Mesenchymal stem cell (in vitro differentiated cells and primary cell): ENCODE results near the gene CROCC2.

ENCODE experiments used
- DNase-seq: peaks from one replicate; pipeline ENCODE4 v3.0.0-alpha.2; 2013
- H2AFZ ChIP-seq: one replicate; pipeline ENCODE4 v1.6.1; 2013; ENCODE audit warnings: low read depth, mild to moderate bottlenecking, control low read depth, inconsistent platforms, low read length, moderate library complexity
- H2AK5ac ChIP-seq: 2 replicates; pipeline ENCODE4 v1.6.1; 2013; ENCODE audit warnings: low read length, moderate library complexity, mild to moderate bottlenecking, inconsistent platforms; ENCODE audit not compliant: severe bottlenecking
- H2BK120ac ChIP-seq: one replicate; pipeline ENCODE4 v1.6.1; 2013; ENCODE audit warnings: low read depth, mild to moderate bottlenecking, inconsistent platforms, low read length, moderate library complexity
- H2BK12ac ChIP-seq, 2 experiments: one replicate each; pipeline ENCODE4 v1.6.1; 2013; ENCODE audit warnings: inconsistent platforms in 2 of 2, low read length in 2 of 2, mild to moderate bottlenecking in 2 of 2, moderate library complexity in 2 of 2, control low read depth in 1 of 2
- H2BK15ac ChIP-seq: one replicate; pipeline ENCODE4 v1.6.1; 2013; ENCODE audit warnings: mild to moderate bottlenecking, low read depth, inconsistent platforms; ENCODE audit not compliant: poor library complexity, severe bottlenecking
- H2BK5ac ChIP-seq: 2 replicates; pipeline ENCODE4 v1.6.1; 2013; ENCODE audit warnings: low read depth, mild to moderate bottlenecking, low read length, control low read depth, inconsistent platforms; ENCODE audit not compliant: poor library complexity, severe bottlenecking
- H3K14ac ChIP-seq, 2 experiments: one replicate each; pipeline ENCODE4 v1.6.1; 2013; ENCODE audit warnings: inconsistent platforms in 2 of 2, low read length in 2 of 2, control low read depth in 1 of 2, mild to moderate bottlenecking in 1 of 2, moderate library complexity in 1 of 2
- H3K18ac ChIP-seq, 2 experiments: one replicate each; pipeline ENCODE4 v1.6.1; 2013; ENCODE audit warnings: inconsistent platforms in 2 of 2, low read length in 2 of 2, control low read depth in 1 of 2, low read depth in 1 of 2, mild to moderate bottlenecking in 1 of 2
- H3K23ac ChIP-seq, 2 experiments: one replicate each; pipeline ENCODE4 v1.6.1; 2013; ENCODE audit warnings: inconsistent platforms in 2 of 2, low read length in 2 of 2, mild to moderate bottlenecking in 2 of 2, moderate library complexity in 2 of 2, control low read depth in 1 of 2
- H3K27ac ChIP-seq: 2 replicates; pipeline ENCODE4 v1.5.1; 2013; ENCODE audit warnings: mild to moderate bottlenecking, moderate library complexity, low read length, control low read depth, inconsistent platforms; ENCODE audit not compliant: poor library complexity, severe bottlenecking
- H3K27me3 ChIP-seq, 2 experiments: 2 replicates each; pipeline versions ENCODE4 v1.6.1 to v1.7.0; 2013; ENCODE audit warnings: low read length in 2 of 2, mild to moderate bottlenecking in 2 of 2, moderate library complexity in 2 of 2, control low read depth in 1 of 2, inconsistent platforms in 1 of 2; ENCODE audit not compliant: control insufficient read depth in 1 of 2, insufficient read depth in 1 of 2
- H3K36me3 ChIP-seq, 2 experiments: 2 replicates each; pipeline versions ENCODE4 v1.6.1 to v1.7.0; 2013; ENCODE audit warnings: low read length in 2 of 2, control low read depth in 1 of 2, inconsistent platforms in 1 of 2, low read depth in 1 of 2, mild to moderate bottlenecking in 1 of 2; ENCODE audit not compliant: insufficient read depth in 2 of 2, control insufficient read depth in 1 of 2
- H3K4ac ChIP-seq, 2 experiments: one replicate each; pipeline ENCODE4 v1.6.1; 2013; ENCODE audit warnings: inconsistent platforms in 2 of 2, low read length in 2 of 2, mild to moderate bottlenecking in 2 of 2, moderate library complexity in 2 of 2, control low read depth in 1 of 2, low read depth in 1 of 2
- H3K4me1 ChIP-seq: 2 replicates; pipeline ENCODE4 v1.6.1; 2013; ENCODE audit warnings: low read depth, low read length, control low read depth; ENCODE audit not compliant: control insufficient read depth, insufficient read depth
- H3K4me2 ChIP-seq: 2 replicates; pipeline ENCODE4 v1.6.1; 2013; ENCODE audit warnings: low read length, mild to moderate bottlenecking, inconsistent platforms; ENCODE audit not compliant: poor library complexity, severe bottlenecking
- H3K4me3 ChIP-seq, 2 experiments: 2 replicates each; pipeline versions ENCODE4 v1.5.1 to v1.7.0; 2013; ENCODE audit warnings: low read length in 2 of 2, mild to moderate bottlenecking in 2 of 2, control low read depth in 1 of 2, low read depth in 1 of 2; ENCODE audit not compliant: insufficient read depth in 1 of 2
- H3K79me1 ChIP-seq: replicated peaks from 2 replicates; pipeline ENCODE4 v1.6.1; 2013; ENCODE audit warnings: mild to moderate bottlenecking, control low read depth, low read length, inconsistent platforms; ENCODE audit not compliant: poor library complexity, severe bottlenecking
- H3K9ac ChIP-seq: 2 replicates; pipeline ENCODE4 v1.7.0; 2013; ENCODE audit warnings: mild to moderate bottlenecking, low read length, moderate library complexity
- H3K9me3 ChIP-seq: 2 replicates; pipeline ENCODE4 v1.7.0; 2013; ENCODE audit warnings: mild to moderate bottlenecking, low read length; ENCODE audit not compliant: control insufficient read depth
- H4K8ac ChIP-seq: one replicate; pipeline ENCODE4 v1.6.1; 2013; ENCODE audit warnings: inconsistent platforms, mild to moderate bottlenecking, low read length, moderate library complexity
- H4K91ac ChIP-seq: one replicate; pipeline ENCODE4 v1.6.1; 2013; ENCODE audit warnings: mild to moderate bottlenecking, low read length, inconsistent platforms
- WGBS: methylation state at CpG from one replicate; pipeline ENCODE4 v1.1.7; 2013; ENCODE audit warnings: mixed read lengths; 5-methylcytosine and 5-hydroxymethylcytosine counted together

CROCC2 gene

DNA sequence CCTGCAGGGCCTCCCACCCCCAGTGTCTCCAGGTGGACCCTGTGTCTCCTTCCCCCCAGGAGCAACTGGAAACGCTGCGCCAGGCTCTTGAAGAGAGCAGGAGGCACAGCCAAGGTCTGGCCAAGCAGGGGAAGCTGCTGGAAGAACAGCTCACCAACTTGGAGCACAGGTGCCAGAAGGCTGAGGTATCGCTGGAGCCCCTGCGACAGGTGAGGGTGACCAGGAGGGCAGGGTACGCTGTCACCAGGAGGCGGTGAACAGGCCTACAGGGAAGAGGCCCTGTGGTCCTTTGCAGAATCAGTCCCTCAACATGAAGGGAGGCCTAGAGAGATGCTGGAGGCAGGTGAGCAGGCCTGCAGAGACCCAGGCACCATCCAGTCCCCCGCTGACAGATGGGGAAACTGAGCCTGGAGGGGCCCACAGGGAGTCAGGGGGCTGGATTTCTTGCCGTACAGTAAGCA is 76.7 kb downstream of the CROCC2 start:
- H3K4me2 ChIP-seq = no peak overlapping the region
- no peaks in the 10 kb centered on the region for H3K36me3 ChIP-seq
- H3K4ac ChIP-seq = no peak overlapping the region
- no peak overlapping the region for H2BK120ac ChIP-seq
- H3K18ac ChIP-seq = no peak overlapping the region
- H2BK12ac ChIP-seq = no peak overlapping the region
- peaks cover 4% of the 10 kb centered on the region for H3K9me3 ChIP-seq
- no peak overlapping the region for H3K14ac ChIP-seq
- no peak overlapping the region for H3K9ac ChIP-seq
- peaks cover 0 to 31% of the 10 kb centered on the region in 2 experiments for H3K27me3 ChIP-seq
- no peak overlapping the region for H2AK5ac ChIP-seq
- H2BK15ac ChIP-seq = no peak overlapping the region
- H4K91ac ChIP-seq = no peak overlapping the region
- no peak overlapping the region for H3K27ac ChIP-seq
- H2AFZ ChIP-seq = no peak overlapping the region
- no peak overlapping the region for H4K8ac ChIP-seq
- peaks cover 10% of the 10 kb centered on the region for H3K4me1 ChIP-seq
- DNase-seq = no peak
- H2BK5ac ChIP-seq = no peak overlapping the region
- WGBS = 82% methylated on average over 8 of the region's 8 CpGs
- no peak overlapping the region for H3K23ac ChIP-seq
- no peak overlapping the region for H3K4me3 ChIP-seq
- no peaks in the 10 kb centered on the region for H3K79me1 ChIP-seq

DNA sequence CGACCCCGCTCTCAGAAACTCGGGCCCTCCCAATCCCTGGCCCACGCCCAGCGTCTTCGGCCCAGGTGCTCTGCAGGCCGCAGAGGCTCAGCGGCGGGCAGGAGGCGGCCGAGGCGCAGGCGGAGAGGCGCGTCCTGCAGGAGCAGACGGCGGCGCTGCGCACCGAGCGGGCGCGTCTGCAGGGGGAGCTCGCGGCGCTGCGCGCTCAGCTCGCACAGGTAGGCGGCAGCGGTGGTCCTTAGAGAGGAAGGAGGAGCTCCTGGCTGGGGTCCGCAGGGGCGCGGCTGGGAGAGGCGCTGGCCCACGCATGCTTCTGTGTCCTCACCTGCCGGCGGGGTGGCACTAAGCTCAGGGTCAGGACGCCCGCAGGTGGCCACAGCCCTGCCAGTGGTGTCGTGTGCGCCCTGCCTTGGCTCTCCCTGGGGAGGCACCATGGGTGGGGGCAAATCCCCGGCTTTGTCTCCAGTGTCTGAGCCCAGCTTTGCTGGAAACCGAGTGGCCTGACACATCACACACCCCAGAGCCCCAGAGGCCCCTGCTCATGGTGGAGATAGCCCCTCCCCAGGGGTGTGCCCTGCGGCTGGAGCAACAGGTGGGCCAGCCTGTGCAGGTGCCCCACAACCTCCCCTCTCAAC is 77.3 kb downstream of the CROCC2 start:
- no peak overlapping the region for H3K14ac ChIP-seq
- H3K4me2 ChIP-seq = no peak overlapping the region
- H2BK12ac ChIP-seq = no peak overlapping the region
- H2BK15ac ChIP-seq = no peak overlapping the region
- peaks cover 0 to 31% of the 10 kb centered on the region in 2 experiments for H3K27me3 ChIP-seq
- H4K91ac ChIP-seq = peak overlapping the region; percentile 15
- no peaks in the 10 kb centered on the region for H3K79me1 ChIP-seq
- no peak overlapping the region for H2AK5ac ChIP-seq
- peaks cover 10% of the 10 kb centered on the region for H3K9me3 ChIP-seq
- H2AFZ ChIP-seq = no peak overlapping the region
- H3K4me1 ChIP-seq = peaks cover 10% of the 10 kb centered on the region
- H3K18ac ChIP-seq = no peak overlapping the region
- H3K27ac ChIP-seq = no peak overlapping the region
- no peak overlapping the region for H4K8ac ChIP-seq
- no peak for DNase-seq
- 13% methylated on average over 45 of the region's 45 CpGs for WGBS
- H3K4ac ChIP-seq = no peak overlapping the region
- H3K36me3 ChIP-seq = no peaks in the 10 kb centered on the region
- H3K9ac ChIP-seq = no peak overlapping the region
- no peak overlapping the region for H2BK5ac ChIP-seq
- H2BK120ac ChIP-seq = no peak overlapping the region
- no peak overlapping the region for H3K4me3 ChIP-seq
- no peak overlapping the region for H3K23ac ChIP-seq

- Histone ChIP-seq H3K79me1 (no peaks in the 10 kb centered on the region), H2BK120ac (no peak overlapping the region), H3K27ac (no peak overlapping the region), H3K18ac (no peak overlapping the region), H3K4me3 (no peak overlapping the region), H4K8ac (no peak overlapping the region), H2AK5ac (no peak overlapping the region), H4K91ac (peak overlapping the region; percentile 15), H3K23ac (no peak overlapping the region), H2BK15ac (no peak overlapping the region), H3K27me3 (peaks cover 0 to 31% of the 10 kb centered on the region in 2 experiments), H3K36me3 (no peaks in the 10 kb centered on the region), H2BK12ac (no peak overlapping the region), H3K4me2 (no peak overlapping the region), H3K14ac (no peak overlapping the region), H3K9ac (no peak overlapping the region), H2BK5ac (no peak overlapping the region), H3K9me3 (peaks cover 14% of the 10 kb centered on the region), H3K4ac (no peak overlapping the region), H2AFZ (no peak overlapping the region), H3K4me1 (peaks cover 10% of the 10 kb centered on the region)
- 80% methylated on average over 16 of the region's 18 CpGs for WGBS
- DNase-seq = no peak
Observed at GRCh38 chr2:240983996-240984498, 77.9 kb downstream of the CROCC2 start.

- H3K9ac ChIP-seq = peak overlapping the region; percentile 19
- peaks cover 12% of the 10 kb centered on the region for H3K4me1 ChIP-seq
- 84% methylated on average over 19 of the region's 20 CpGs for WGBS
Observed at GRCh38 chr2:240985881-240986786, 80.0 kb downstream of the CROCC2 start.

More at GRCh38 chr2:240985881-240986786, 80.0 kb downstream of the CROCC2 start:
- Histone ChIP-seq H2BK5ac (no peak overlapping the region), H3K18ac (peak overlapping the region in 1 of 2 experiments; percentile 89), H2AFZ (no peak overlapping the region), H2AK5ac (no peak overlapping the region), H3K23ac (no peak overlapping the region), H3K9me3 (peaks cover 16% of the 10 kb centered on the region), H4K91ac (peak overlapping the region; percentile 73), H3K14ac (peak overlapping the region in 1 of 2 experiments; percentile 36), H3K4me2 (no peak overlapping the region), H2BK120ac (no peak overlapping the region), H2BK15ac (no peak overlapping the region), H3K4me3 (no peak overlapping the region), H3K27me3 (peaks cover 0 to 31% of the 10 kb centered on the region in 2 experiments), H2BK12ac (peak overlapping the region; percentile 65 to 75), H3K27ac (no peak overlapping the region), H3K79me1 (no peaks in the 10 kb centered on the region), H4K8ac (peak overlapping the region; percentile 49), H3K4ac (no peak overlapping the region), H3K36me3 (no peaks in the 10 kb centered on the region)
- DNase-seq = no peak
